Smooth muscle cell (in vitro differentiated cells): ENCODE data around the gene ITPR3. TPM values are rescaled to one million over a fixed set of nuclear protein-coding genes. Genes with fewer than 3 reads are reported as not detected.

Experiments used
- DNase-seq: peaks from one replicate; lab custom pipeline; 2025; ENCODE audit not compliant: unreplicated experiment; lab: John Stamatoyannopoulos, UW
- H2AFZ ChIP-seq: fragments of 200-600 bp; sonication (generic); 2 replicates; pipeline ENCODE4 v1.6.0; 2016; ENCODE audit warnings: antibody characterized with exemption, low read depth, mild to moderate bottlenecking
- H3F3A ChIP-seq: fragments of 200-600 bp; sonication (generic); 2 replicates; pipeline ENCODE4 v1.6.0; 2017; ENCODE audit warnings: antibody characterized with exemption, low read depth
- H3K27ac ChIP-seq: fragments of 200-600 bp; sonication (generic); 2 replicates; pipeline ENCODE4 v1.5.1; 2016; ENCODE audit warnings: low read depth, mild to moderate bottlenecking
- H3K27me3 ChIP-seq: fragments of 200-600 bp; sonication (generic); 2 replicates; pipeline ENCODE4 v1.6.1; 2016; ENCODE audit warnings: low read depth, mild to moderate bottlenecking
- H3K36me3 ChIP-seq: fragments of 200-600 bp; sonication (generic); 2 replicates; pipeline ENCODE4 v1.5.1; 2016; ENCODE audit warnings: low read depth
- H3K4me1 ChIP-seq: fragments of 200-600 bp; sonication (generic); 2 replicates; pipeline ENCODE4 v1.5.1; 2016; ENCODE audit warnings: low read depth
- H3K4me2 ChIP-seq: fragments of 200-600 bp; sonication (generic); 2 replicates; pipeline ENCODE4 v1.6.0; 2016; ENCODE audit warnings: mild to moderate bottlenecking
- H3K4me3 ChIP-seq: fragments of 200-600 bp; sonication (generic); 2 replicates; pipeline ENCODE4 v1.5.1; 2016; ENCODE audit warnings: mild to moderate bottlenecking
- H3K79me2 ChIP-seq: fragments of 200-600 bp; sonication (generic); 2 replicates; pipeline ENCODE4 v1.6.0; 2016; ENCODE audit warnings: low read depth, mild to moderate bottlenecking
- H3K9ac ChIP-seq: fragments of 200-600 bp; sonication (generic); 2 replicates; pipeline ENCODE4 v1.6.0; 2016; ENCODE audit warnings: low read depth
- H3K9me3 ChIP-seq: fragments of 200-600 bp; sonication (generic); replicated peaks from 2 replicates; pipeline ENCODE4 v1.5.1; 2016; ENCODE audit warnings: low read depth
- H4K20me1 ChIP-seq: fragments of 200-600 bp; sonication (generic); 2 replicates; pipeline ENCODE4 v1.6.0; 2016; ENCODE audit warnings: low read depth
- CTCF ChIP-seq: fragments of 200-600 bp; sonication (generic); IDR thresholded peaks from 2 replicates; pipeline ENCODE4 v1.5.1; 2017; ENCODE audit warnings: borderline replicate concordance, mild to moderate bottlenecking, antibody characterized with exemption; ENCODE audit not compliant: insufficient read depth, poor library complexity, severe bottlenecking
- WGBS: methylation state at CpG from one replicate; pipeline ENCODE4 v1.1.7; 2016; ENCODE audit warnings: low lambda C conversion rate; 5-methylcytosine and 5-hydroxymethylcytosine counted together
- polyA plus RNA-seq: library from polyadenylated mRNA; unstranded; fragments of >200 nt; fragmentation: Nextera tagmentation; extraction: Ambion mirVana; gene quantifications from 2 replicates; pipeline ENCODE4 v1.2.1, GENCODE V29; 2016
- total RNA-seq: library from RNA; depleted of rRNA; stranded (reverse); fragments of >200 nt; gene quantifications from 2 replicates; pipeline ENCODE4 v1.2.3, GENCODE V29; 2014

The ITPR3 gene
- total and polyA plus RNA-seq, 2 experiments from 2014 or later, result 2.0 to 7.4 TPM

- Histone ChIP-seq H4K20me1 (peaks cover 6% of the 10 kb centered on the region), H3K36me3 (no peaks in the 10 kb centered on the region), H3K9ac (no peak overlapping the region), H3K4me2 (no peak overlapping the region), H3K4me3 (no peak overlapping the region), H3K27ac (no peak overlapping the region), H3F3A (no peaks in the 10 kb centered on the region), H3K79me2 (peaks cover 3% of the 10 kb centered on the region), H3K4me1 (no peaks in the 10 kb centered on the region), H2AFZ (no peak overlapping the region), H3K9me3 (no peaks in the 10 kb centered on the region), H3K27me3 (no peaks in the 10 kb centered on the region)
- WGBS, result 66% methylated on average over 9 of the region's 9 CpGs
- no peak for TF ChIP-seq CTCF
- no peak for DNase-seq
These were observed 84.3 kb downstream of the ITPR3 start for GRCh38 chr6:33705268-33705885.

DNA sequence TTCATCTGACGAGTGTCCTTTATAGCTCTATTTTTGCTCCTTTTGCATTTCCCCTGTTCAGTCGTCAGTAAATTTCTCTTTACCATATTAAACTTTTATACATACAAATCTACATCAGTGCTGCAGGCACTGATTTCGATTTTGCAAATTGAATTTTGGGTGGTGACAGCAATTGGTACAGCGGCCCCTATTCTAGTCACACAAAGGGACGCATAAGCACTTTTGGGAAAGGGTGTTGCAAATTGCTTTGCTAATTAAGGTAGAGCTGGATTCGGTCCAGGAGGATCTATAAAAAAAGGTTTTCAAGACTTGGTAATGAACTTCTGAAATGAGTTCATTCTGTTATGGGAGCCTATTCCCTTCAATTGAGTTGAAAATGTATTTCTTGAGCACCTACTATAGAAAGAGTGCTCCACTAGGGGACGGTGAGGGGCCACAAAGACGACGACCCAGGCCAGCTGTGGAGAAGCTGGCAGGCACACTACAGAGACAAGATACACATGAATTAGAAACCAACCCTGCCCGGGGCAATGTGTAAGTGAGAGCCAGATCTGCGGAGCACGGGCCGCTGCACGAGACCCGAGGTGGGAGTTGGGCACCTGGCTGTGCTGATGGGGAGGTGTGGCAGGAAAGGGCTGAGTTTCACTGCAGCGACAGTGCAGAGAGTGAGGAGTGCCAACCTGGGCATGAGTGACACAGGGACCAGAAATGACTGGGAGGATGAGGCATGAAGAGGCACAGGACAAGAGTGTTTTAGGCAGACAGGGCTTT, 85.0 kb downstream of the ITPR3 start:
- peaks cover 6% of the 10 kb centered on the region for H4K20me1 ChIP-seq
- no peaks in the 10 kb centered on the region for H3K36me3 ChIP-seq
- no peaks in the 10 kb centered on the region for H3K9me3 ChIP-seq
- no peak for TF ChIP-seq CTCF
- H3K79me2 ChIP-seq, result peaks cover 10% of the 10 kb centered on the region
- H3K4me1 ChIP-seq, result peaks cover 6% of the 10 kb centered on the region
- H3K4me3 ChIP-seq, result no peak overlapping the region
- DNase-seq, result no peak
- H3F3A ChIP-seq, result no peaks in the 10 kb centered on the region
- H2AFZ ChIP-seq, result no peak overlapping the region
- no peak overlapping the region for H3K4me2 ChIP-seq
- H3K9ac ChIP-seq, result no peak overlapping the region
- 84% methylated on average over 16 of the region's 16 CpGs for WGBS
- H3K27me3 ChIP-seq, result no peaks in the 10 kb centered on the region
- no peak overlapping the region for H3K27ac ChIP-seq

GRCh38 chr6:33707771-33708170, 86.6 kb downstream of the ITPR3 start:
- no peak for DNase-seq
- H3K4me3 ChIP-seq, result no peak overlapping the region
- no peak overlapping the region for H3K27ac ChIP-seq
- peaks cover 10% of the 10 kb centered on the region for H3K79me2 ChIP-seq
- H3K9ac ChIP-seq, result no peak overlapping the region
- H3K4me1 ChIP-seq, result peaks cover 6% of the 10 kb centered on the region
- no peak overlapping the region for H2AFZ ChIP-seq
- no peak for TF ChIP-seq CTCF
- no peak overlapping the region for H3K4me2 ChIP-seq
- WGBS, result 95% methylated on average over 5 of the region's 5 CpGs
- H3K36me3 ChIP-seq, result no peaks in the 10 kb centered on the region
- H3F3A ChIP-seq, result no peaks in the 10 kb centered on the region
- H4K20me1 ChIP-seq, result peaks cover 6% of the 10 kb centered on the region
- H3K9me3 ChIP-seq, result no peaks in the 10 kb centered on the region
- no peaks in the 10 kb centered on the region for H3K27me3 ChIP-seq
